Uterus (tissue), 2 donors: ENCODE measurements around the gene CHST12.

Experiments
- CTCF ChIP-seq, 4 experiments: fragments of 200-600 bp in 2 of 4; fragments of 450-650 bp in 2 of 4; sonication (generic) in 2 of 4; IDR thresholded peaks; one replicate each; pipeline ENCODE4 v1.5.1; 2016 to 2019; ENCODE audit warnings: antibody characterized with exemption in 4 of 4, mild to moderate bottlenecking in 2 of 4, moderate library complexity in 1 of 4
- POLR2A ChIP-seq, 2 donors: fragments of 450-650 bp; IDR thresholded peaks; one replicate each; pipeline ENCODE4 v1.6.1; 2016; ENCODE audit warnings: antibody characterized with exemption in 2 of 2, mild to moderate bottlenecking in 1 of 2, moderate library complexity in 1 of 2

DNA sequence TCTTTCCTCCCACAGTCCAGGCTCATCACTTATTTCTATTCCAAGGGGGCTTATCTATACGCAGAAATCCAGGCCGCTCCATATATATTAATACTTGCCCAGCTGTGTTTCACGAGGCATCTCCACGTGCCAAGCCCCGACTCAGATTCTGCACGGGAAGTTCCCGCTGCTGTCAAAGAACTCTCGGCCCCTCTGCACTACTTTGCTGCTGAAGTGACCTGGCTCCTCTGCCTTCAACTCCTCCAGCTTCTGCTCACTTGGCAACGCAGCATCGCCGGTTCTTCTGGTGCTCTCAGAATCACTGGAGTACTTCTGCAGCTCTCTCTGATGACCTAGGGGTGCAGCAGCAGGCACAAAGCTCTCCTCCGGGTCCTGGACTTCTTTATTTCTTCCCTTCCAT, 9.7 kb upstream of the CHST12 start:
- TF ChIP-seq CTCF (IDR thresholded peaks at IDR 0.05) (no peak), POLR2A (IDR thresholded peaks at IDR 0.05) (no peak)
